HepG2 (cell line): ENCODE measurements around the gene FAHD1. TPM values are rescaled to one million over a fixed set of nuclear protein-coding genes. Genes with fewer than 3 reads are reported as not detected.

Source experiments
- NBN ChIP-seq: fragments of 450-650 bp; conservative IDR thresholded peaks from 2 replicates; pipeline ENCODE4 v1.6.1; 2017
- polyA plus RNA-seq, 8 experiments: library from polyadenylated mRNA; depleted of rRNA in 3 of 8; stranded (reverse) in 7 of 8; unstranded in 1 of 8; fragments of >200 nt; fragmentation: Illumina TruSeq in 4 of 8; extraction: Trizol in 4 of 8; gene quantifications; 2 replicates each; pipeline versions ENCODE4 v1.2.1 to v1.2.3, GENCODE V29; 2011 to 2016; ENCODE audit warnings: low read depth in 4 of 8, missing spikeins in 1 of 8, mixed read lengths in 1 of 8; ENCODE audit not compliant: insufficient read depth in 1 of 8
- total RNA-seq, 5 experiments: library from RNA; depleted of rRNA; stranded (reverse); fragments of >200 nt; fragmentation: Illumina TruSeq; extraction: Trizol; gene quantifications; 2 replicates each; pipeline ENCODE4 v1.2.3, GENCODE V29; 2016; ENCODE audit warnings: low read depth in 1 of 5
- TF ChIP-seq, protein P1 (sequence below): sonication (generic); formaldehyde crosslinking; IDR thresholded peaks from 2 replicates; pipeline ENCODE4 v1.8.0; 2022; ENCODE audit warnings: mild to moderate bottlenecking, missing genetic modification reagents
- TF ChIP-seq, protein P2 (sequence below), 2 experiments: fragments of 450-650 bp in 1 of 2; sonication (generic) in 1 of 2; formaldehyde crosslinking in 1 of 2; IDR thresholded peaks; 2 replicates each; pipeline versions ENCODE4 v1.6.1 to v1.8.0; 2016 to 2022; ENCODE audit warnings: antibody characterized with exemption in 1 of 2, mild to moderate bottlenecking in 1 of 2, missing genetic modification reagents in 1 of 2

FAHD1 gene
- total and polyA plus RNA-seq, 2 of the 13 experiments (the other 11 are each of a cell fraction or from before 2014, with no cell fraction given), result 39.0 to 45.3 TPM

DNA sequence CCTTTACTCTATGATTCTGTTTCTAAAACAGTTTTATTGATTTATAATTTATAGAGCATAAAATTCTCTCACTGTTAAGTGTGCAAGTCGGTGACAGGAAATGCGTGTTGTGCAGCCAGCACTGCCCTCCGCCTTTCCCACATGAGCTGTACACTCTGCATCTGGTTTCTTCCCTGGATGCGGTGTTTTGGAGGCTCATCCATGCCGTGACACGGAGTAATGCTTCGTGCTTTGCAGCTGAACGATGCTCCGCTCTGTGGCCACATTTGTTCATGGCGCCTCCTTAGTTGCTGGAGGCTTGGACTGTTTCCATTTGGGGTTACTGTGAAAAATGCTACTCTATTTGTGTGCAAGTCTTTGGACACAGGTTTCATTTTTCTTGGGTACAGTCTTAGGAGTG lies 26.3 kb upstream of the FAHD1 start (continued):
- TF ChIP-seq, protein P1, sequence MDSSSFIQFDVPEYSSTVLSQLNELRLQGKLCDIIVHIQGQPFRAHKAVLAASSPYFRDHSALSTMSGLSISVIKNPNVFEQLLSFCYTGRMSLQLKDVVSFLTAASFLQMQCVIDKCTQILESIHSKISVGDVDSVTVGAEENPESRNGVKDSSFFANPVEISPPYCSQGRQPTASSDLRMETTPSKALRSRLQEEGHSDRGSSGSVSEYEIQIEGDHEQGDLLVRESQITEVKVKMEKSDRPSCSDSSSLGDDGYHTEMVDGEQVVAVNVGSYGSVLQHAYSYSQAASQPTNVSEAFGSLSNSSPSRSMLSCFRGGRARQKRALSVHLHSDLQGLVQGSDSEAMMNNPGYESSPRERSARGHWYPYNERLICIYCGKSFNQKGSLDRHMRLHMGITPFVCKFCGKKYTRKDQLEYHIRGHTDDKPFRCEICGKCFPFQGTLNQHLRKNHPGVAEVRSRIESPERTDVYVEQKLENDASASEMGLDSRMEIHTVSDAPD (CRISPR knock-in tag), result no peak
- TF ChIP-seq NBN, result no peak
- TF ChIP-seq, protein P2, sequence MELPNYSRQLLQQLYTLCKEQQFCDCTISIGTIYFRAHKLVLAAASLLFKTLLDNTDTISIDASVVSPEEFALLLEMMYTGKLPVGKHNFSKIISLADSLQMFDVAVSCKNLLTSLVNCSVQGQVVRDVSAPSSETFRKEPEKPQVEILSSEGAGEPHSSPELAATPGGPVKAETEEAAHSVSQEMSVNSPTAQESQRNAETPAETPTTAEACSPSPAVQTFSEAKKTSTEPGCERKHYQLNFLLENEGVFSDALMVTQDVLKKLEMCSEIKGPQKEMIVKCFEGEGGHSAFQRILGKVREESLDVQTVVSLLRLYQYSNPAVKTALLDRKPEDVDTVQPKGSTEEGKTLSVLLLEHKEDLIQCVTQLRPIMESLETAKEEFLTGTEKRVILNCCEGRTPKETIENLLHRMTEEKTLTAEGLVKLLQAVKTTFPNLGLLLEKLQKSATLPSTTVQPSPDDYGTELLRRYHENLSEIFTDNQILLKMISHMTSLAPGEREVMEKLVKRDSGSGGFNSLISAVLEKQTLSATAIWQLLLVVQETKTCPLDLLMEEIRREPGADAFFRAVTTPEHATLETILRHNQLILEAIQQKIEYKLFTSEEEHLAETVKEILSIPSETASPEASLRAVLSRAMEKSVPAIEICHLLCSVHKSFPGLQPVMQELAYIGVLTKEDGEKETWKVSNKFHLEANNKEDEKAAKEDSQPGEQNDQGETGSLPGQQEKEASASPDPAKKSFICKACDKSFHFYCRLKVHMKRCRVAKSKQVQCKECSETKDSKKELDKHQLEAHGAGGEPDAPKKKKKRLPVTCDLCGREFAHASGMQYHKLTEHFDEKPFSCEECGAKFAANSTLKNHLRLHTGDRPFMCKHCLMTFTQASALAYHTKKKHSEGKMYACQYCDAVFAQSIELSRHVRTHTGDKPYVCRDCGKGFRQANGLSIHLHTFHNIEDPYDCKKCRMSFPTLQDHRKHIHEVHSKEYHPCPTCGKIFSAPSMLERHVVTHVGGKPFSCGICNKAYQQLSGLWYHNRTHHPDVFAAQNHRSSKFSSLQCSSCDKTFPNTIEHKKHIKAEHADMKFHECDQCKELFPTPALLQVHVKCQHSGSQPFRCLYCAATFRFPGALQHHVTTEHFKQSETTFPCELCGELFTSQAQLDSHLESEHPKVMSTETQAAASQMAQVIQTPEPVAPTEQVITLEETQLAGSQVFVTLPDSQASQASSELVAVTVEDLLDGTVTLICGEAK (IDR thresholded peaks at IDR 0.05), result no peak
- TF ChIP-seq, protein P2 (CRISPR knock-in tag; IDR thresholded peaks at IDR 0.05), result no peak
